HFF-Myc (cell line): ENCODE data around the gene B9D1.

Experiments
- DNase-seq: peaks from one replicate; pipeline ENCODE4 v3.0.0-alpha.2; 2011; ENCODE audit warnings: low read depth; ENCODE audit errors: extremely low read depth
- H3K4me3 ChIP-seq: replicated peaks from 2 replicates; pipeline ENCODE4 v1.5.1; 2011; ENCODE audit warnings: low read depth, mild to moderate bottlenecking, control low read depth, low read length
- CTCF ChIP-seq: IDR thresholded peaks from 2 replicates; pipeline ENCODE4 v1.5.1; 2012; ENCODE audit warnings: mild to moderate bottlenecking, low read depth, low read length, control low read depth; ENCODE audit errors: missing control alignments

B9D1 gene

GRCh38 chr17:19369846-19370492, 7.4 kb upstream of the B9D1 start:
- H3K4me3 ChIP-seq: no peak overlapping the region
- no peak for DNase-seq
- TF ChIP-seq CTCF: no peak

GRCh38 chr17:19369107-19369778, 6.7 kb upstream of the B9D1 start:
- no peak for DNase-seq
- TF ChIP-seq CTCF: no peak

GRCh38 chr17:19368229-19368628, 5.7 kb upstream of the B9D1 start:
- no peak for DNase-seq
- H3K4me3 ChIP-seq: no peak overlapping the region
- TF ChIP-seq CTCF: no peak

More at GRCh38 chr17:19369107-19369778, 6.7 kb upstream of the B9D1 start:
- no peak overlapping the region for H3K4me3 ChIP-seq

- H3K4me3 ChIP-seq: no peak overlapping the region
- no peak for TF ChIP-seq CTCF
- DNase-seq: no peak
Observed at GRCh38 chr17:19366637-19366972, 4.1 kb upstream of the B9D1 start.

GRCh38 chr17:19365833-19366636, 3.5 kb upstream of the B9D1 start:
- TF ChIP-seq CTCF: no peak
- no peak for DNase-seq
- H3K4me3 ChIP-seq: no peak overlapping the region

GRCh38 chr17:19365499-19365817, 2.9 kb upstream of the B9D1 start:
- H3K4me3 ChIP-seq: no peak overlapping the region
- TF ChIP-seq CTCF: no peak
- DNase-seq: no peak
